Nephron (organoid): ENCODE measurements around the gene MRM3.
"Not testable (repeated sequence)": the region's sequence is repeated elsewhere in the genome, so short reads cannot be mapped to it uniquely, and the experiment has no call there.

Experiments used
- H3K27ac Mint-ChIP-seq, 3 experiments: 2 replicates each; pipeline ENCODE4 v1.8.0; 2020; ENCODE audit warnings: mixed read lengths in 3 of 3, mild to moderate bottlenecking in 2 of 3, moderate library complexity in 1 of 3
- H3K27me3 Mint-ChIP-seq: 2 replicates; pipeline ENCODE4 v1.8.0; 2021; ENCODE audit warnings: low read depth, mild to moderate bottlenecking, moderate library complexity, mixed read lengths
- H3K36me3 Mint-ChIP-seq: 2 replicates; pipeline ENCODE4 v1.8.0; 2020; ENCODE audit warnings: low read depth, mixed read lengths
- H3K4me1 Mint-ChIP-seq: 2 replicates; pipeline ENCODE4 v1.8.0; 2020; ENCODE audit warnings: mixed read lengths
- H3K4me3 Mint-ChIP-seq, 3 experiments: 2 replicates each; pipeline ENCODE4 v1.8.0; 2020; ENCODE audit warnings: mild to moderate bottlenecking in 3 of 3, mixed read lengths in 3 of 3, moderate library complexity in 2 of 3
- H3K9me3 Mint-ChIP-seq: 2 replicates; pipeline ENCODE4 v1.8.0; 2020; ENCODE audit warnings: mixed read lengths
- CTCF ChIP-seq, 3 experiments: fragments of 200-600 bp; sonication (generic); IDR thresholded peaks; one replicate each; pipeline ENCODE4 v1.5.0; 2021; ENCODE audit warnings: antibody characterized with exemption in 3 of 3; ENCODE audit not compliant: unreplicated experiment in 3 of 3

MRM3 gene

DNA sequence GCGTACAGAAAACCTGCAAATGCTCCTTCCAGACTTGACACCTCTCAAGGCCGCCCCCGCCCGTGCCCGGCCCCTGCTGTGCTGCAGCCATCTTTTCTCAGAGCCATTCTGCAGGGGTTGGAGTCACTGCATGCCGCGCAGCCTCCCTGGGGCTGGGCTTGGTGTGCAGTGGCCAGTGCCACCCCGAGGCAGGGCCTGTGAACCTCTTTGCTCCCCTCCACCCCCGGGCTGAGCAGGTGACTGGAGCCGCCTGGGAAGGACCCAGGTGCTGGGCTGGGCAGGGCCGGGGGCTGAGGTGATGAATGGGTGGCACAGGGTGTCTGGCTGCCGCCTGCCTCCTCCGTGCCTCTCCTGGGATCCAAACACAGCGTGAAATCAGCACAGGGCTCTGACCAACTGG lies 20.3 kb downstream of the MRM3 start:
- H3K27ac Mint-ChIP-seq, result no peak overlapping the region
- no peak for TF ChIP-seq CTCF (IDR thresholded peaks at IDR 0.05; ENCODE audit: unreplicated experiment in 3 of 3)
- H3K36me3 Mint-ChIP-seq, result peaks cover 18% of the 10 kb centered on the region
- peaks cover 10% of the 10 kb centered on the region for H3K4me1 Mint-ChIP-seq
- no peaks in the 10 kb centered on the region for H3K9me3 Mint-ChIP-seq
- H3K4me3 Mint-ChIP-seq, result no peak overlapping the region
- peaks cover 3% of the 10 kb centered on the region for H3K27me3 Mint-ChIP-seq

DNA sequence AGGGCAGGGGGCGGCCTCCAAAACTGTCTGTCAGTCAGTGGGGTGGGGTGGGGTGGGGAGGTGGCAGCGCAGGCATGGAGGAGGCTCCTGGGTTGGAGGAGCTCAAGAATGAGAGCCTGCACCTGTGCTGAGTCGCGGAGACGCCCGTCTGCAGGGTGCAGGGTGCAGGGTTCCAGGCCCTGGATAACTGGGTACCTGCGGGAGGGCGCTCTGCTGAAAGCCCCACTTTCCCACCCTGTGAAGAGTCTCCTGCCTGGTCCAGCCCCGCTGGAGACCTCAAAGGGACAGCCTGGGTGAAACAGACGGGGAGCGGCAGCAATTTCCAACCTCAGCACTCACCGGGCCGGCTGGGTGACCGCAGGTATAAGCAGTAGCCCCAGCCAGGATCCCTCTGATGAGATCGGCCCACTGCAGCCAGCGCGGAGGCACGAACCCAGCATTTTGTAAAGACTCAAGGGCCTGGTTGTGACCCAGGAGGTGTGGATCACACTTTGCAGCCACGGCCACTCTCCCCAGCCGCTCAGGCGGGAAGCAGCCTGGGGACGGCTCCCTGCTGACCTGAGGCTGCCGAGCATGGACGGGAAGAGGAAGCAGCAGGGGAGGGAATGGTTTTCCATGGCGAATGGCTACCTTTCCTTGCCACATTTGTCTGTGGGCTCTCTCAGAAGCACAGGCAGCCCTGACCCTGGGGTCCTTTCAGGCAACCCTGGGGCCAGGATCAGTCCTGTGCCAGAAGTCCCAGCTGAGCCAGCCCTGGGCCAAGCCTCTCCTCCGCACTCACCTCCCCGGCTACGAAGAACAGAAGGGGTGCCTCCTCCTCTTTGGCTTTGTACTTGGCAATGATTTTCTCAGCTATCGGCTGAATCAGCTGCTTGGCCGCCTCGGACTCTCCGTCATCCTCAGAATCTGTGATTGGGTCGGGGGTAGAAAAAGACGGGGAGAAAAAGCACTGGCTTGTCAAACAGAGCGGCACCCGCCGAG lies 21.0 kb downstream of the MRM3 start:
- H3K27ac Mint-ChIP-seq, result no peak overlapping the region
- no peak overlapping the region for H3K4me3 Mint-ChIP-seq
- H3K36me3 Mint-ChIP-seq, result peaks cover 18% of the 10 kb centered on the region
- H3K27me3 Mint-ChIP-seq, result peaks cover 3% of the 10 kb centered on the region
- H3K9me3 Mint-ChIP-seq, result no peaks in the 10 kb centered on the region
- no peak for TF ChIP-seq CTCF (IDR thresholded peaks at IDR 0.05; ENCODE audit: unreplicated experiment in 3 of 3)
- H3K4me1 Mint-ChIP-seq, result peaks cover 10% of the 10 kb centered on the region

DNA sequence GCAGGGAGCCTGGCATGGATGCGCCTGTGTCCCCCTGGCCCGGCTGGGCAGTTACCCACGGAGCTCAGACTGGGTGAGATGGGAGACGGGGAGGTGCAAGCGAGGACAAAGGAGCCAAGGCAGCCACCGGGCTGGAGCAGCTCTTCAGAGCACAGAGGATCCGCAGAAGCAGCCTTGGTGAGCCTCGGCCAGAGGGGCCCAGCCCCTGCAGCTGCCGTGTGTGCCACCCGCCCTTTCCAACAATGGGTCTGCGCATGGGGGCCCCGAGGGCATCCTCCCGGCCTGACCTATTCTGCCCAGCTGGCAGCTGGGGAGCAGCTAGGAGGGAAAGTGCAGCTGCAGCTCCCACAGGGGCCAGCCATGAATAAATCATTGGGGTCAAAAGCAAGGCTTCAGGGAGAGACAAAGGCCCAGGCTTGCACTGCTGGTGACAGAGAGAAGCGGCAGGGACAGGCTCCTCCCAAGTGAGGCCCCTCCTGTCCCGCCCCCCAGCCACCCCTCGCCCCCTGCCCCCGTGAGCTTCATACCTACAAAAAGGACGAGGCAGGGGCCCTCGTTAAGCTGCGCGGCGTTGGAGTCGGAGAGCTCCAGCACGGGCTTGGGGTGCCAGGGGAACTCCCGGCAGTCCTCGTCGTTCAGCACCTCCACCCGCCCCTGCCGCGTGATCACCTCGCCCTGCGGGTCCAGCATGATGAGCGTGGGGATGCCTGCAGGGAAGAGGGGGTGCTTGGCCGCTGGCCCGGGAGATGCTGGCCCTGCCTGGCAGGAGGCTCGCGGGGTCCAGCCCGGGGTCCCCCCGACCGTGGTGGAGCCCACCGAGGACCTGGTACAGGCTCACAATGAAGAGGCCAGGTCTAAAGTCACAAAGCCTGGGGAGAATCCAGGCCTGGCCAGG lies 22.6 kb downstream of the MRM3 start:
- Mint-ChIP-seq H3K4me3 (no peak overlapping the region), H3K9me3 (no peaks in the 10 kb centered on the region), H3K27me3 (peaks cover 3% of the 10 kb centered on the region), H3K27ac (no peak overlapping the region), H3K4me1 (peaks cover 5% of the 10 kb centered on the region), H3K36me3 (peaks cover 22% of the 10 kb centered on the region)
- no peak for TF ChIP-seq CTCF (IDR thresholded peaks at IDR 0.05; ENCODE audit: unreplicated experiment in 3 of 3)

- not testable (repeated sequence) for H3K27me3 Mint-ChIP-seq, H3K4me3 Mint-ChIP-seq, H3K27ac Mint-ChIP-seq, H3K9me3 Mint-ChIP-seq, H3K4me1 Mint-ChIP-seq
- peaks cover 25% of the 10 kb centered on the region for H3K36me3 Mint-ChIP-seq
Measured at GRCh38 chr17:805886-806285, 23.7 kb downstream of the MRM3 start.

DNA sequence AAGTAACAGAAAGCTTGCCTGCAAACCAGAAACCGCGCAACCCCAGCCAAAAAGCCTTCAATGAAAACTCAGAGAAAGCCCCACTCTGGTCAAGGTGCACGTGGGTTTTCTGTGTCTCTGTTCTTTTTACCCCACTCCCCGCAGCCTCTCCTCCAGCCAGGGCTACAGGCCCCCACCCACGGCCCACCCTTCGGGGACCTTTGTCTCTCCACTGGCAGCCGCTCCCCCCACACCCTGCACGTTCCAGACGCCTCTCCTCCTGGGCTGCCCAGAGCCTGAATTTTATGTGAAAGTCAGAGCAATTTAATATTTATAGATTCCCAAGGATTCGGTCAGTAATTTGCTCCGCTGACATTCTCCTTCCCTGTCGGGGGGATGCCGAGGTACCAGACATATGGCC lies 24.2 kb downstream of the MRM3 start:
- Mint-ChIP-seq H3K36me3 (peaks cover 25% of the 10 kb centered on the region), H3K27ac (no peak overlapping the region), H3K9me3 (no peaks in the 10 kb centered on the region), H3K4me3 (no peak overlapping the region), H3K4me1 (peaks cover 5% of the 10 kb centered on the region), H3K27me3 (no peaks in the 10 kb centered on the region)
- no peak for TF ChIP-seq CTCF (IDR thresholded peaks at IDR 0.05; ENCODE audit: unreplicated experiment in 3 of 3)

DNA sequence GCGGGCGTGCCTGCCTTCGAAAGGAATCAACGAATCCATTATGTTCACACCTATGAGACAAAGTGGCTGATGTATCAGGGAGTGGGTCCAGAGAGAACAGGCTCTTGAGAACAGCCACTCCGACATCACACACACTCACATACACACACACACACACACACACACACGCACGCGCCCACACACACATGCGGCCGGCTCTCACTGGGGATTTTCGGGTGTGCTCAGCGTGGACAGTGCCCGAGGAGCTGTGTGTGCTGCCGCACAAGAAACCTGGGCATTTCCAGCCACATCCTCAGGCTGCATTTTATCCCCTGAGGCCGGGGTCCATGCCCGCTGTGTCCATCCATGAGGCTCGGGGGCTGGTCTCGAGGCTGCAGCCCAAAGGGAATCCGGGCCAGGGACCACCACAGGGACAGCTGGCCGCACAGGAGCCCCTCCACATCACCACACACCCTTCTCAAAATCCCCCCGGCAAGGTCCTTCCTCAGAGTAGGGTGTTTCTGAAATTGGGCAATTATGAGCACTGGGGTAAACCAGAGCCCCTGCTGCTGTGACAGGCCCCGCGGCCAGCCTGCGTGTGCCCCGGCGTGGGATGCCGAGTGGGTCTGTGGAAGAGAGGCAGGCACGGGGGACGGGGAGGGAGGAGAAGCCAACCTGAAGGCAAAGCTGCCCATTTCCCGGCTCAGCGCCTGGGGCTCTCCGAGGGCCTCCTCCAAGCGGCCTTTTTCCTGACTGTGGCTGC lies 24.8 kb downstream of the MRM3 start:
- peaks cover 22% of the 10 kb centered on the region for H3K36me3 Mint-ChIP-seq
- H3K9me3 Mint-ChIP-seq, result no peaks in the 10 kb centered on the region
- no peak for TF ChIP-seq CTCF (IDR thresholded peaks at IDR 0.05; ENCODE audit: unreplicated experiment in 3 of 3)
- no peaks in the 10 kb centered on the region for H3K27me3 Mint-ChIP-seq
- no peak overlapping the region for H3K4me3 Mint-ChIP-seq
- H3K4me1 Mint-ChIP-seq, result peaks cover 2% of the 10 kb centered on the region
- H3K27ac Mint-ChIP-seq, result no peak overlapping the region
